Measurements from ENCODE around the gene RGS10. TPM values are rescaled to one million over a fixed set of nuclear protein-coding genes. Genes with fewer than 3 reads are reported as not detected.
"Not testable (repeated sequence)": the region's sequence is repeated elsewhere in the genome, so short reads cannot be mapped to it uniquely, and the experiment has no call there.

RGS10 gene
- total RNA-seq, 2 donors from 2014 or later, result 17.8 to 23.6 TPM

- Histone ChIP-seq H3K9me3 (no peaks in the 10 kb centered on the region), H3K9ac (ENCODE audit: low read depth in 2 of 2, low read length in 2 of 2) (no peak overlapping the region), H3K27ac (no peak overlapping the region), H3K36me3 (no peaks in the 10 kb centered on the region), H3K4me1 (no peaks in the 10 kb centered on the region), H3K4me3 (no peak overlapping the region), H3K27me3 (no peaks in the 10 kb centered on the region)
- intact Hi-C loops (cut with DNase I), result no loop called here
- DNase-seq, result no peak
- no peak for TF ChIP-seq CTCF (IDR thresholded peaks at IDR 0.05)
These were observed 73.2 kb downstream of the RGS10 start for GRCh38 chr10:119469325-119469707.

GRCh38 chr10:119468542-119469324 lies 73.8 kb downstream of the RGS10 start:
- Histone ChIP-seq H3K27me3 (no peaks in the 10 kb centered on the region), H3K27ac (no peak overlapping the region), H3K9me3 (no peaks in the 10 kb centered on the region), H3K4me3 (no peak overlapping the region), H3K9ac (ENCODE audit: low read depth in 2 of 2, low read length in 2 of 2) (no peak overlapping the region), H3K4me1 (no peaks in the 10 kb centered on the region), H3K36me3 (no peaks in the 10 kb centered on the region)
- no peak for DNase-seq
- TF ChIP-seq CTCF (IDR thresholded peaks at IDR 0.05), result no peak
- intact Hi-C loops (cut with DNase I), result no loop called here

GRCh38 chr10:119466655-119467054 lies 75.9 kb downstream of the RGS10 start:
- TF ChIP-seq CTCF (IDR thresholded peaks at IDR 0.05), result no peak
- no peaks in the 10 kb centered on the region for H3K4me1 ChIP-seq
- no peak for DNase-seq
- no peaks in the 10 kb centered on the region for H3K27me3 ChIP-seq
- H3K9me3 ChIP-seq, result no peaks in the 10 kb centered on the region
- H3K9ac ChIP-seq (ENCODE audit: low read depth in 2 of 2, low read length in 2 of 2), result no peak overlapping the region
- intact Hi-C loops (cut with DNase I), result no loop called here
- H3K27ac ChIP-seq, result no peak overlapping the region
- no peak overlapping the region for H3K4me3 ChIP-seq
- no peaks in the 10 kb centered on the region for H3K36me3 ChIP-seq

- no peak overlapping the region for H3K27ac ChIP-seq
- intact Hi-C loops (cut with DNase I), result no loop called here
These were observed 76.4 kb downstream of the RGS10 start for GRCh38 chr10:119466076-119466475.

GRCh38 chr10:119465085-119465484 lies 77.4 kb downstream of the RGS10 start:
- H3K9me3 ChIP-seq, result no peaks in the 10 kb centered on the region
- H3K36me3 ChIP-seq, result no peaks in the 10 kb centered on the region
- no peak overlapping the region for H3K27ac ChIP-seq
- intact Hi-C loops (cut with DNase I), result no loop called here
- no peak overlapping the region for H3K9ac ChIP-seq (ENCODE audit: low read depth in 2 of 2, low read length in 2 of 2)
- DNase-seq, result no peak
- no peaks in the 10 kb centered on the region for H3K27me3 ChIP-seq
- no peak for TF ChIP-seq CTCF (IDR thresholded peaks at IDR 0.05)
- H3K4me1 ChIP-seq, result no peaks in the 10 kb centered on the region
- no peak overlapping the region for H3K4me3 ChIP-seq

More at GRCh38 chr10:119466076-119466475, 76.4 kb downstream of the RGS10 start:
- Histone ChIP-seq H3K4me3 (no peak overlapping the region), H3K9ac (ENCODE audit: low read depth in 2 of 2, low read length in 2 of 2) (no peak overlapping the region), H3K27me3 (no peaks in the 10 kb centered on the region), H3K36me3 (no peaks in the 10 kb centered on the region), H3K4me1 (no peaks in the 10 kb centered on the region), H3K9me3 (no peaks in the 10 kb centered on the region)
- TF ChIP-seq CTCF (IDR thresholded peaks at IDR 0.05), result no peak
- no peak for DNase-seq

GRCh38 chr10:119463195-119463594 lies 79.3 kb downstream of the RGS10 start:
- intact Hi-C loops (cut with DNase I); H3K4me1 ChIP-seq; H3K27me3 ChIP-seq; H3K4me3 ChIP-seq; H3K9ac ChIP-seq (ENCODE audit: low read depth in 2 of 2, low read length in 2 of 2); H3K27ac ChIP-seq; DNase-seq; H3K9me3 ChIP-seq; H3K36me3 ChIP-seq: not testable (repeated sequence)

Measured in colonic mucosa (tissue), 4 donors.